DMS153 treated with DMSO at 0.1 percent for 48 hours (cell line): ENCODE results near the gene TMEM132D.

Source experiments
- DNase-seq: peaks from one replicate; lab custom pipeline; 2025; ENCODE audit not compliant: unreplicated experiment; lab: John Stamatoyannopoulos, UW

The TMEM132D gene

DNA sequence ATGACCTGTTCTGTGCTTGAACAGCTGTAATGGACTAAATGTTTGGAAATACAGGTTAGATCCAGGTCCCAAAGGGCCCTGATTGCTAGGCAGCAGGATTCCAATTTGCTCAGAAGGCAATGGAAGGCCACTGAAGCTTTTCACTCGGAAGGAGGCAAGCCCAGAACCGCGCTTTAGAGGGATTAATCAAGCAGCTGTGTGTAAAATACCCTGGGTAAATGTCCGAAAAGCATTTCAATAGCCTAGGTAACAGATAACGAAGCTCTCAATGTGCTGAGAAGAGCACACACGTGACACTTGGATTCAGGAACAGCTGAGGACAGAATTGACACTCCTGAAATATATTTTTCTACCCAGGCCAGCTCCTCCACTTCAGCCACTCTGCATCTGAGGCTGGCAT lies 436.1 kb downstream of the TMEM132D start:
- DNase-seq: no peak

DNA sequence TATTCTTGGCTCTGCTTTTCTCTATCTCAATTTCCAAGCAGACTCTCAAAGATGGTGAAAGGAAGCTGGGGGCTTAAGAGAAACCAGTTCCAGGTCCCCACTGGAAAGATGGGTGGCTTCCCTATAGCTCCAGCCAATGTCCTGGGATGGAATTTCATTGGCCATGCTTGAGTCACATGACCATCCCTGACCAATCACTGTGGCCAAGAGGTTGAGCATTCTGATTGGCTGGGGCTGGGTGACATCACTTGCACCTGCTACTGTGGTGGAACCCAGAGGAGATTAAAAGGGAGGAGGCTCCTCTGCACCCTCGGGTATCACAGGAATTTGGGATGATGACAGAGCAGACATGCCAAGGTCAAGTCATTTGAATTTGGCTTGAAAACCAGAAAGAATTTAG lies 436.5 kb downstream of the TMEM132D start:
- DNase-seq: no peak

DNA sequence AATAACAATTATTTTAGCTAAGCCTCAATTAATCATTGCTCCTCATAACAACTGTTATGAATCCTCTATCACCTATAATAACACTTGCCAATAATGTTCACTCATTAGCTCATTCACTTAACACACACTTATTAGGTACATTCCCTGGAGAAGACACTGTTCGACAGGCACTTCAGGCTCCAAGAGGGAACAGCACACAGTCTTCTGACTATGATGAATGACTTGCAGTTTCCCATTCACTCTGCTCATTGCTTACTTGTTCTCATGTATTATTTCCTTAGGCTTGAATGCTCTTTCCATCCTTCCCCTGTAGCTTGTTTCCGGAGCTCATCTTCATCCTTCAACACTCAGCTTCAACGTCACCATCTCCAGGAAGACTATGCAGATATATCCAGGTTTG lies 437.3 kb downstream of the TMEM132D start:
- no peak for DNase-seq

DNA sequence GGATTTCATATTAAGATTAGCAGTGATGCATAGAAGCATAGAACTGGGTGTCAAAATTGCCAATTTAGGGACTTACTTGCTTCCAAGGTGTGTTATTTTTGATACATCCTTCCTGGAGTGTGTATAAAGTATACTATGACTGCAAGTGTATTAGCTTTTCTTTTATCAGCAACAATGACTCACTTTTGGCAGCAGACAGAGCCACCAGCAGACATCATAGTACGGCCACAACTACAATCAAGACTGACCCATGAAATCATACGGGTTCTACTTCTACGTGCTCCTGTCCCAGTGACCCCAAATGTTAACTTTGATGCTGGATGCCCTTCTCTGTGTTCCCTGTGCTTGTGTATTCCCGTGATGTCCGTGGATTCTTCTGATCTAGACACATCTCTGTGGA lies 443.9 kb downstream of the TMEM132D start:
- DNase-seq: no peak

DNA sequence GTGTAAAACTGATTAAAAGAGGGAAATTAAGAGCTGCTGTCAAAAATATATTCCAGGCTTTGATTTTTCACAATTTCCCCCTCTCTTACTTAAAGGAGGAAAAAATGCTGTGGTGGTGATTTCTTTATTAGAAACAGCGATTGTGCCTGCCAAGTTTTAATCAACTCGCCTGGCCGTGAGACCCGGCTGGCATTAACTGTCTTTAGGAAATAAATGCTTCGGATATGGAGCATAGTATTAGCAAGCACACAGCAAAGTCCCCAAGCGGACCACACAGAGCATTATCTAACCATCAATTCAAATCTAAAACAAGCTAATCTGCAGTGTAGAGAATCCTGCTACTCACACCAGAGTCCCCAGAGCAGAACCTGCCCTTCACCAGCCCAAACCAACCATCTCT lies 457.1 kb downstream of the TMEM132D start:
- no peak for DNase-seq

DNA sequence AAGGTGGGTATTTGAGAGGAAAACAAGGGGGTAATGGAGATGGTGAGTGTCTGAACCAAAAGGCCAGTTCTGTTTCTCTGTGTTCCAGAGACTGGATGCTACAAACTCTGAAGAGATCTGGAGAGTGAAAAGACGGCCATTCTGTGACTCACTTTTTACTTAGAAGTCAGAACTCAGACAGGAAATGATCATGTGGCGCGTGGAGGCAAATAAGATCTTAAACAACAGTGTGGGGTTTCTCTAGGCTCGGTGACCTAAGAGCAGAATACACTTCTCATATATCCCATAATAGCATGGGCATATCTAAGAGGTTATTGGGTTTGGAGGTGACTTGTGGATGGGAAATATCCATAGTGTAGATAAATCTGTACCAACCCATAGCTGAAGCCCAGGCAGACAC lies 463.5 kb downstream of the TMEM132D start:
- no peak for DNase-seq

DNA sequence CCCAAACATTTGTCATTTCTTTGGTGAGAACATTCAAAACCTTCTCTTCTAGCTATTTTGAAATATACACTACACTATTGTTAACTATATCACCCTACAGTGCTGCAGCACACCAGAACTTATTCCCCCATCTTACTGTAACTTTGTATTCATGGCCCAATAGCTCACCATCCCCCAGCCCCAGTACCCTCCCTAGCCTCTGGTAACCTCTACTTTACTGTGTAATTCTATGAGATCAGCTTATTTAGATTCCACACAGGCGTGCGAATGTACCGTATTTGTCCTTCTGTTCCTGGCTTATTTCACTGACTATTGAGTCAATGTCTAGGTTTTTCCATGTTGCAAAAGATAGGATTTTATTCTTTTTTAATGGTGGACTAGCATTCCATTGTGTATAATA lies 469.0 kb downstream of the TMEM132D start:
- no peak for DNase-seq

DNA sequence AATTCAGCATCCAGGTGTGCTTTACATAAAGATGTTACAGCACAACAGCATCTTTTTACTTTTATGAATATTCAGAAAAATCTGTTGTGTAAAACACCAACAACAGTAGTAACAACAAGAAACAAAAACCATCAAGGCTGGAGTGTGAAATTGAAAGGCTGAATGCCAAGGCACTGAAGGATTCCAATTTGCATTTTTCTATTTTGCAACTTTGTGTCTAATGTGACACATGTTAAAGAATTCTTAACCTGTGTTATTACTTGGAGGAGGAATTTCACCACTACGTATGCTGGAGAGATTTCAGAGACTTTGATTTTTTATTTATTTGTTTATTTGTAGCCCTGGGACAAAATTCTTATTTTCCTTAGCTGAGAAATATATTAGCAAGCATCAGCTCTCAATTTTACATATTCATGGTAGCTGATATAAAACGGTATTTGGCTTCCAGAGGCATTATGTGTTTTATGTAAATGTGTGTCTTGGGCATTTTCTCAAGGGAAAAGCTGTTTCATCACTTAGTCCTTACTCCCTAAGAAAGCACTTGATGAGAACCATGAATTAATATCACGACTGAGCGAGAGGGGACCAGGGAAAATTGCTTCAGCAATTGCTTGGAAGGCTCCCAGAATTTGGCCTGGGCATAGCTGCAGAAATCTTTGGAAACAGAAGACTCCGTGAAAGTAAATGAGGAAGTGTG lies 475.4 kb downstream of the TMEM132D start:
- DNase-seq: no peak

DNA sequence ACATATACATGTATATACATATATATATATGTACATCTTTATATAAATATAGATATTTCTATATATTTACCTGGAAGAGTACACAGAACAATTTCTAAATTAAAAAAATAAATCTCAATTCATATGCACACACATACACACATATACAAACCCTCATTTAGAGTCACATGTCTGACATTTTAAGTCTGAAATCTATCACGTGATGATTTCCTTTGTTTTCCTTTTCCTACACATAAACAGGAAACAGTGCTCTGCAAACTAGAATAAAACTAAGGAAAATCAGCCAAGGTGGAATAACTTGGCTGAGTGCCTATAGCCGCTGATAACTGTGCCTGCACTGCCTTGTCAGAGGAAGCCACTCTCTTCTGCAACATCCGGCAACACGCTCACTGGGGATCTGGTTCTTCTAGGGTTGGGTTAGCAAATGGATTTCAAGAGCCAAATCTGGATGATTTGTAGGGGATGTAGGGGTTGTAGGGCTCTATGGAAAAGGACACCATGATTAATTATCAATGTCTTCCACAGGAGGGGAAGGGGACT lies 480.7 kb downstream of the TMEM132D start:
- no peak for DNase-seq

DNA sequence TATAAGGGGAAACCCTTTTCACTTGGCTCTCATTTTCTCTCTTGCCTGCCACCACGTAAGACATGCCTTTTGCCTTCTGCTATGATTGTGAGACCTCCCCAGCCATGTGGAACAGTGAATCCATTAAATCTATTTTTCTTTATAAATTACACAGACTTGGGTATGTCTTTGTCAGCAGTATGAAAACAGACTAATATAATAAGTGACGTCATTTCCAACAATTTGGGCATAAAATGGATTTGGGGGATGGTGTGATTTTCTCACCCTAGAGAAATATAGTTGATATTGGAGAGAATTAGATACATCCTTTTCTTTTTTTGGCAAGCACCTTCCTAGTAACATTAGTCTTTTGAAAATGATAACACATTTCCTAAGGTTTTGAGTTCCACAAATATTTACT lies 490.5 kb downstream of the TMEM132D start:
- no peak for DNase-seq

DNA sequence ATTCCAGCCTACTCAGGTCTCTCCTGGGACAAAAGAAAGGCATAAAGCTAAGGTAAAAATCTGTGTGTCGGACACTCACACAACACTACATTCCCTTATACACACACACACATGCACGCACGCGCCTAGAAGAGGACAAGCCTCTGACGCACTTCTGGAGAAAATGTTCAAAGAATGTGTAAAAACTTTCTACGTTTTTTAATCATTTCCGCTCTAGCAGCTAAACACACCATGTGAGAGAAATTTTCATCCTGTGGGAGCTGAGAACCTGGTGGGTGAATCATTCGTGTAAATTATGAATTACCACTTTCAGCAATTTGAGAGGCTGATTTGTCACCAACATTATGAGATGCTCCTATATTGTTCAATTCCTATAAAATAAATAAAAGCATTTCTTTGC lies 494.5 kb downstream of the TMEM132D start:
- DNase-seq: no peak

DNA sequence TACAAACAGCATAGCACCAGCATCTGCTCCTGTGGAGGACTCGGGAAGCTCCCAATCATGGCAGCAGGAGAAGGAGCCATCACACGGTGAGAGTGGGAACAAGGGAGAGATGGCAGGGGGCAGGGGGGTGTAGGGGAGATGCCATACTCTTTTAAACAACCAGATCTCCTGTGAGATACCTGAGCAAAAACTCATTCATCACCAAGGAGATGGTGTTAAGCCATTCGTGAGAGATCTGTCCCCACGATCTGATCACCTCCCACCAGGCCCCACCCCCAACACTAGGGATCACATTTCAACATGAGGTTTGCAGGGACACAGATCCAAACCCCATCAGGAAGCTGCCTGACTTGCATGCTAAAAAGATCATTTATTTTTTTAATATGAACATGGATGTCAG lies 499.3 kb downstream of the TMEM132D start:
- DNase-seq: no peak

DNA sequence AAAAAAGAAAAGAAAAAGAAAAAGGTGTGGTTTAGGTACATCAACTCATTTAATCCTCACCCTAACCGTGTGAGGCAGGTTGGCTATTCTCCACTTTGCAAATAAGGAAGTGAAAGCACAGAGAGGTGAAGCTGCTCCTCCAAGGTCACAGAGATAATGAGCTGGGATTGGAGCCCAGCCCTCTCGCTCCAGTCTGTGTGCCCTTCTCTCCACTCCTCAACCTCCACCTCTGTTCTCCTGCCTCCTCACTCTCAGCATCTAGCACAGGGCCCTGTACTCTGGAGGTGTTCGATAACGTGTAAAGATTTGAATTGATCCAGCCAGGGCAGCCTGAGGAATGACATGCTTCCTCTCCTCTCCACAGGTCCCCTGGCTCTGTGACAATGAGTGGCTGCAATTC lies 502.3 kb downstream of the TMEM132D start:
- DNase-seq: no peak

DNA sequence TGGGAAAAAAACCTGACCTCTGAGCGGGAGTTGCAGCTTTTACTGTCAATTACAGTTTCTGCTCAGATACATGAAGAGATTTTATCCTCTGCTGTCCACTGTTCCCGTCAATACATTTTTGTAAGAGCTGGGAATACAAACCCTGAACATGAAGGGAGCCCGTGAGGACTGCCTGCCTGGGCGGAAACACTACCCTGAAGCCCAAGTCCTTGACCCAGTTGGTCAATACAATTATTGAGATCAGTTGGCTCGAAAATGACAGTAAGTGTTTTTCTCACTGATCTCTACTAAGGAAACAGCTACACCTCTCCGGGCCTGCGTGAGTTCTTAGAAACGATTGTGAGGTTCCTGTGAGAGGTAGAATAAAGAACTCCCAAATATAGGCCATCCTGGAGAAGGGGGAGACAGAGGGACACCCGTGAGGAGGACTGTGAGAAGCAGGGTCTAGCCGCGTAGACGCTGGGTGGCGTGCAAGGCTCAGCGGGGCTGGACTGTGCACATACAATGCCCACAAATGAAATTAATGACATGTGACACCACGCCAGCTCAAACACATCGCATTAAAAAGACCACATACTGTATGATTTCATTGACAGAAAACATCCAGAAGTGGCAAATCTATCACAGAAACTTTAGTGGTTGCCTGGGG lies 509.5 kb downstream of the TMEM132D start:
- no peak for DNase-seq

DNA sequence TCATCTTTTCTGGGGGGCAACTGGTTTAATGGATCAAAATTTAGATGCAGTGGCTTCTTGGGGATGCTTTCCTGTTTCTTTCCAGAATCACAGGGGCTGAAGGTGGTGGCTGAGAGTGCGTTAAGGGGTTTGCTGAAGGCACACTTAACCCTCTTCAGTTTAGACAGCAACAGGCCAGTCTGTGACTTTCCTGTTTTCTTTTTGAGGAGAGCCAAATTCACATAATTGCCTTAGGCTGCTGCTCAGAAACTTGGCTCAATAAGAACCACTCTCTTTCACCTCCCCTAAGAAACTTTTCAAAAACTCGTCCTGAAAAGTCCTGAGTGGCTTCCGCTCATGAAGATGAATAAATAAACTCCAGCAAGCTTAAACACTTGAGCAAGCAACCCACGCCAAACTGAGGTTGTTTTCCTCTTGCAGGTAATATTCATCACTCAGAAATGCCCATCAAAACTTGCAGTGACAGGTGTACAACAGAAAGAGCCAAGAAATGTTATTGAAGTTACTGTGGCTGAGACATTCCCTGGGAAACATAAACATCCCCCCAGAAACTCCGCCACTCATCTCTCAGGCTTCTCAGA lies 510.4 kb downstream of the TMEM132D start:
- no peak for DNase-seq

DNA sequence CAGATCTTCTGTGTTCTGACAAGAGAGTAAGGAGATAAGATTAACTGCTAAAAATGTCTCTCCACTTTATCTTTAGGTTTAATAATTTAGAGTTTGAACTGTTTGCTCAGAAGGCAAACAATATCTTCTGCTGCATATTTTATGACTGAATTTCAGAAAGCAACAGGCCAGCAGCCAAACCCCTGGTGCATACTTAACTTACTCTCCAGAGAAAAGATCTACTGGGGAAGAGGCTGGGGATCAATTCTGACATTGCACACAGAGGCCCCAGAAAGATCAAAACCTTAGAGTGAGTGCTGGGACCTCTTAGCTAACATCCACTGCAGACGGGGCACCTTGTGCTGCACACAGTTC lies 518.2 kb downstream of the TMEM132D start:
- no peak for DNase-seq

DNA sequence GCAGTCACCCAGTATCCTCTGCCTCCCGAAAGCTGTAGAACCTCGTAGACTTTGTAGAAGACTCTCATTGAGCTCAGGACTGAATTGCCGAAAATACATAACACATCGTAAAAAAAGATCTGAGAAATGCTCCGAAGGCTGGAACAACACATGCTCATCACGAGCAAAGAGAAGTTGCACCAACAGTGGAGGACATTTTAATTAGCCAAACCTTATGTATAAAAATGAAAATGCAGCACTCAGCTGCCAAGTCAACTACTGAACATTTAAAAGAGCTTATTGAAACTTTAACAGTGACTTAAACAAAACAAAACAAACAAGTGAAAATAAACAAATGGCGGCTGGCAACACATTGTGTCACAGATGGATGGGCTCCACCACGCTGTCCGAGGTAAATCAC lies 519.9 kb downstream of the TMEM132D start:
- DNase-seq: no peak

DNA sequence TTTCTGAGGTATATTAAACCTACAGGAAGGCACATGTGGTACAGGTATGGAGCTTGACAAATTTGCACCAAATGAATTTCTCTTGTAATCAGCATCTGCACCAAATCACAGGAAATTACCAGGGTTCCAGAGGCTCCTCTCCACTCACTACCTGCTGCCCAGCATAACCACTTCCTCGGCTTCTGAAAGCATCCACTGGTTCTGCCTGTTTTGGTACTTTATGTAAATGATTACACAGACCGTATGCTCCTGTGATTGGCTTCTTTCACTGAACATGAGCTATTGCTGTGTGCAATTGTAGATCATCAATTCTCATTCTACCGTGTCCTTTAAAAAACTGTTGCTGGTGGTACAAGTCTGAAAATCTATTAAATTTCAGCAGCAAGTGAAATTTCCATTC lies 522.1 kb downstream of the TMEM132D start:
- DNase-seq: no peak

DNA sequence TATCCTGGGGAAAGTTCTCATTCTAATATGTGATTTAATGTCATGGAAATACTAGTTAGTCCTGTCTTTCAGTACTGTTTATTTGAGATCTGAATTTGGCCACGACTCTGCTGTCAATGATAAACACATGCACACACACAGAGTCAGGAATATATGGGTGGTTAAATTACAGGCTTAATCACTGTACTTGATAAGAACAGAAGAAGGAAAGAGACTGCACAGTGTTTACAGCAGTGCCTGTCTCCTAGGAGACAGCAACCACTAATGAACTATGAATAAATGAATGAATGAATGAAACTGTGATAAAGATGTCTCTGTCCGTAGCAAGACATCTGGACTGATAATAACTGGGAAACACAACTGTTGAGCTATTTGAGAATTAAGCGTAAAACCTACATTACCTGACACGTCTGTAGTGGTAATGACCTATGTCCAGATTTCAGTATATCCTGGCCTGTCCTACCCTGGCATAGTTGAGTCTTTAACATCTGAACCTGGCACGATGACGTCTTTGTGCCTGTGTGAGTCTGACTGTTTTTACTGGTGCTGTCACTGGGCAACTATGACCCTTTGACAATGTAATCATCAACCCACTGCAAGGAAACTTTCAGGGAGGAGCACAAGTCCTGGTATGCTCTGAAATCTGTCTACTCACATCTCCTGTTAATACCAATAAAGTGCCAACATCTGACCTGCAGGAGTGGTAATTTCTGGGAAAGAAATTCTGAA lies 524.6 kb downstream of the TMEM132D start:
- no peak for DNase-seq

DNA sequence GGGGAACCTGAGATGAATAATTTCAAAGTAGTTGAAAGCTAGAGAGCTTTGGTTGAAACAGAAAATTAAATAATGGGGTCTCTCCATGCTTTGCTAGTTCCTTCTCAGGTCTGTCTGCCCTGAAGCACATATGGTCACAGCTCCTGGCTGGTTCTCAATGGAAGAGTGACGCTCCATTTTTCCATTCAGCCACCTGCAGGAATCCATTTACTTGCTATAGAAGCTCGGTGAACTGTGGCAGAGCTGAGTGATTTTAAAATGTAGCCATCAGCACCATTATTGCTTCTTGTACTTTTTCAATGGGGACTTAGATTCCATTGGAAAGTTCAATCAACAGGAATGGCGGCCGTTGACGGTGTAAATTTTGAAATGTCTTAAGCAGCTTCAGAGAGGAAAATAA lies 525.3 kb downstream of the TMEM132D start:
- DNase-seq: no peak

DNA sequence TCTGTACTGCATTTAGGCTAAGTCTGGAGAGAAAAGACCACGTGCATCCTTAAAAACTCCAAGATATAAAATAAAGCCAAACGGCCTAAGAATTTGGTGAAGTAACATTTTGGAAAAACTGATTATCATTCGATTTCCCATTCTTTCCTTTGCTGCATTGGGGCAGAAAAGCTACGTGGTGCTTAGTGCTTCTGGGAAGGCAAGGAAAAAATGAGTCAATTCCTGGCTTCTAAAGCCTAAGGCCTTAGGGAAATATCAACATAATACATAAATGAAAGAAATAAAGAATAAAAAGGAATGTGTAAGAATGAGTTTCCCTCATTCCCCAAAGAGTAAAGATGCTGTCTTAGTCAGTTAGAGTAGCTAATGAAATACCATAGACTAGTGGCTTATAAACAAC lies 530.1 kb downstream of the TMEM132D start:
- DNase-seq: no peak

DNA sequence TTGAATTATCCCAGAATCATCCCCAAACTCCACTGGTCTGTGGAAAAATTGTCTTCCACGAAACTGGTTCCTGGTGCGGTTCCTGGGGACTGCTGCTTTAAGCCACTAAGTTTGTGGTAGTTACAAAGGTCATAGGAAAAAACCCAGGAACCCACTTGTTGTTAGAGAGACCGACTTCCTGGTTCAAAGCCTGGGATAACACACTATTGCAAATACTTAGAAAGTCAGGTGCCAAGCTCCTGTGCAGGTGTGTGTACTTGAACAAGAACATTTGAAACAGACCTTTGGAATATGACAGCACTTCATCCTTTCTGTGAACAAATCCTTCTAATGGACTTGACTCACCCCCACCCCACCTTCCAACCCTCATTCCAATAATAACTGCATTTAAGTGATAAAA lies 530.9 kb downstream of the TMEM132D start:
- DNase-seq: no peak
